ENCODE measurements around the gene HARBI1. TPM values are rescaled to one million over a fixed set of nuclear protein-coding genes. Genes with fewer than 3 reads are reported as not detected.
A peak's percentile ranks its signal among the peaks of the same experiment; 100 is the strongest.

HARBI1 gene
- total and polyA plus RNA-seq, 10 of the 15 experiments (the other 5 are each of a cell fraction or from before 2014, with no cell fraction given), result 3.6 to 8.4 (median 5.2) TPM

DNA sequence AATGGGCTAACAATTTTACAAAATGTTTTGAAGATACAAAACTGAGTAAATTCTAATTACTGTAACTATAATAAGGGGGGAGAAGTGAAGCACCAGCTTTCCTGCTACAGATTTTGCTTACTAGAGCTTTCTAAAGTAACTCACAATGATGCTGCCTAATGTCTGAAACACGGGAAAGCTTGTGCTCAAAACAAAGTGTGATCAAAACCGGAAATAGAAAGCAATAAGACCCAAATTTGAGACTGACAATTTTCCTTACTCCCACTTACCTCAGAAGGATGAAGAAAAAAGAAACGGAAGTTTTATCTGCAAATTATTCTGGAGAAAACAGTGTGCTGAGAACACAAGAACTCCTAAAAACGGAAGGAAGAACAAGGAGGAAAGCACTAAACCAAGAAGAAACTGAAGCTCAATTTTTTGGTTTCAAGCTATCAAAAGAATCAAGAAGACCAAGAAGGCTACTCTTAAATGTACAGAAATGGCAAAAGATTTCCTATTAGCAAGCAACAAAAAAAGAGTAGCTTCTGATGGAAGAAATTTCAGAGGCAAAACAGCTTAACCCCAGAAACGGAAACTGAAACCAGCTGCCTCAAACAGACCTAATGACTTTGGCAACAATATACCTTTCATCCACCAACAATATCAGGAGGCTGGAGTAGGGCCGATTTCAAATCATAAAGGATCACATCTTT lies 56.6 kb downstream of the HARBI1 start (continued):
- TF ChIP-seq, protein P1, sequence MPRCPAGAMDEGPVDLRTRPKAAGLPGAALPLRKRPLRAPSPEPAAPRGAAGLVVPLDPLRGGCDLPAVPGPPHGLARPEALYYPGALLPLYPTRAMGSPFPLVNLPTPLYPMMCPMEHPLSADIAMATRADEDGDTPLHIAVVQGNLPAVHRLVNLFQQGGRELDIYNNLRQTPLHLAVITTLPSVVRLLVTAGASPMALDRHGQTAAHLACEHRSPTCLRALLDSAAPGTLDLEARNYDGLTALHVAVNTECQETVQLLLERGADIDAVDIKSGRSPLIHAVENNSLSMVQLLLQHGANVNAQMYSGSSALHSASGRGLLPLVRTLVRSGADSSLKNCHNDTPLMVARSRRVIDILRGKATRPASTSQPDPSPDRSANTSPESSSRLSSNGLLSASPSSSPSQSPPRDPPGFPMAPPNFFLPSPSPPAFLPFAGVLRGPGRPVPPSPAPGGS (IDR thresholded peaks at IDR 0.05; ENCODE audit: borderline replicate concordance, insufficient read depth, low read depth, low read length, poor library complexity, severe bottlenecking), result no peak
- peak; percentile 30; the same call in 1 of the 2 replicates for TF ChIP-seq IKZF1 (conservative IDR thresholded peaks at IDR 0.05)
- TF ChIP-seq ZNF384 (IDR thresholded peaks at IDR 0.05; ENCODE audit: borderline replicate concordance, low read depth, low read length), result no peak
- peak in 1 of 2 experiments; percentile 35; a peak in 1 of 4 replicates for TF ChIP-seq ETV6 (conservative IDR thresholded peaks at IDR 0.05 in 1 of 2, IDR thresholded peaks at IDR 0.05 in 1 of 2; ENCODE audit: borderline replicate concordance in 1 of 2, low read depth in 1 of 2)
- TF ChIP-seq IRF4 (IDR thresholded peaks at IDR 0.05; ENCODE audit: low read depth, low read length), result 0 out of 2 replicates have a peak, but pooled peaks have one; percentile 50
- no peak for TF ChIP-seq MTA3 (IDR thresholded peaks at IDR 0.05; ENCODE audit: borderline replicate concordance, low read length)
- TF ChIP-seq POLR2AphosphoS5 (IDR thresholded peaks at IDR 0.05; ENCODE audit: low read length), result no peak
- no peak for TF ChIP-seq ZNF24 (IDR thresholded peaks at IDR 0.05)

DNA sequence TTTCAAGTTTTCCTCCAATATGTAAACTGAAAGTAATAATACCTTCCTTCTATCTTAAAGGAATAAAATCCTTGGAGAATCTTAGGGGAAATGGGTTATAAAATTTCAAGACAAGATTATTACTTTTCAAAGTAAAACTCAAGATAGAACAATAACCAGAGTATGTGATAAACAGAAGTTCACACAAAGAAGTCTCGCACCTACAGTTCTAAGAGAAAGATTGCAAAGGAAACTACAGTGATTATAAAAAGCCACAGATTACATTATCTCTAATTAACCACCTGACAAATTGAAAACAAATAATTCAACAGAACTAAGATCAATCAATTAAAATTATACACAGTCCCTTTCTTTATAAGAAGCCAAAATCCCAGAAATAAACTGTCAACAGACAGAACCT lies 57.2 kb downstream of the HARBI1 start:
- Histone ChIP-seq H3K4me3 (peak overlapping the region; percentile 64; the same call in 1 of the 2 replicates), H4K20me1 (ENCODE audit: control insufficient read depth, insufficient read depth) (no peaks in the 10 kb centered on the region), H2AFZ (ENCODE audit: control insufficient read depth, low read depth, low read length) (peak overlapping the region; percentile 46; the same call in 1 of the 2 replicates), H3K9ac (ENCODE audit: control insufficient read depth, insufficient read depth, low read length) (peak overlapping the region; percentile 61; the same call in 1 of the 2 replicates), H3K9me3 (replicated peaks; ENCODE audit: control insufficient read depth, insufficient read depth, low read length) (no peaks in the 10 kb centered on the region), H3K36me3 (ENCODE audit: control insufficient read depth in 2 of 2, insufficient read depth in 2 of 2, low read length in 1 of 2) (no peaks in the 10 kb centered on the region), H3K27me3 (replicated peaks in 1 of 2; ENCODE audit: control insufficient read depth in 2 of 2, insufficient read depth in 2 of 2, low read length in 1 of 2) (no peaks in the 10 kb centered on the region), H3K4me1 (ENCODE audit: control insufficient read depth, insufficient read depth, low read length) (peaks cover 11% of the 10 kb centered on the region), H3K4me2 (ENCODE audit: control insufficient read depth, insufficient read depth) (peak overlapping the region; percentile 85), H3K79me2 (ENCODE audit: control insufficient read depth, insufficient read depth, low read length) (peaks cover 70% of the 10 kb centered on the region), H3K27ac (ENCODE audit: control insufficient read depth, insufficient read depth) (peak overlapping the region; percentile 66)
- POLR2A ChIA-PET, result interaction anchor here (1.0 to 2.7 kb wide), 5 partner anchors 9 to 140 kb away, joined by 3 to 11 read pairs (median 4); partner anchors contain the start of genes ATG13 and HARBI1
- DNase-seq (ENCODE audit: low read depth, low spot score) (no peak), ATAC-seq (no peak), FAIRE-seq (no peak)
- no TSS peak for BruUV-seq (replicated peaks)
- TF ChIP-seq ZNF24 (IDR thresholded peaks at IDR 0.05) (no peak), CEBPB (IDR thresholded peaks at IDR 0.05; ENCODE audit: borderline replicate concordance in 1 of 2, low read depth in 2 of 2, low read length in 2 of 2) (no peak)
- CTCF ChIA-PET, result interaction anchor here (1.6 to 3.9 kb wide), 3 partner anchors 31 to 77 kb away, joined by 4 to 29 read pairs (median 12); partner anchors contain the start of genes ATG13 and HARBI1
- in situ Hi-C loops (cut with MboI) (no loop called here), intact Hi-C loops (cut with micrococcal nuclease; ENCODE audit: unreplicated experiment) (no loop called here)
- WGBS (ENCODE audit: insufficient coverage, insufficient replicate concordance, low lambda C conversion rate, missing lambda C conversion rate), result 100% methylated on average over 1 of the region's 1 CpG
- RAD21 ChIA-PET (ENCODE audit: unreplicated experiment), result interaction anchor here (0.9 to 1.8 kb wide), 5 partner anchors 31 to 83 kb away, joined by 3 to 11 read pairs (median 6); partner anchors contain the start of gene AMBRA1
- SMC1A ChIA-PET (ENCODE audit: uncharacterized antibody, unreplicated experiment), result interaction anchor here (1.0 to 5.4 kb wide), 9 partner anchors 11 to 141 kb away, joined by 3 to 34 read pairs (median 7); partner anchors contain the start of genes AMBRA1, ARHGAP1, ATG13 and HARBI1
